Ecto neural progenitor cell (in vitro differentiated cells): ENCODE measurements around the gene CCL28.
"Not testable (repeated sequence)": the region's sequence is repeated elsewhere in the genome, so short reads cannot be mapped to it uniquely, and the experiment has no call there.

ENCODE experiments used
- DNase-seq: peaks from one replicate; pipeline ENCODE4 v3.0.0-alpha.2; 2018; ENCODE audit warnings: low spot score

CCL28 gene, protein sequence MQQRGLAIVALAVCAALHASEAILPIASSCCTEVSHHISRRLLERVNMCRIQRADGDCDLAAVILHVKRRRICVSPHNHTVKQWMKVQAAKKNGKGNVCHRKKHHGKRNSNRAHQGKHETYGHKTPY

DNA sequence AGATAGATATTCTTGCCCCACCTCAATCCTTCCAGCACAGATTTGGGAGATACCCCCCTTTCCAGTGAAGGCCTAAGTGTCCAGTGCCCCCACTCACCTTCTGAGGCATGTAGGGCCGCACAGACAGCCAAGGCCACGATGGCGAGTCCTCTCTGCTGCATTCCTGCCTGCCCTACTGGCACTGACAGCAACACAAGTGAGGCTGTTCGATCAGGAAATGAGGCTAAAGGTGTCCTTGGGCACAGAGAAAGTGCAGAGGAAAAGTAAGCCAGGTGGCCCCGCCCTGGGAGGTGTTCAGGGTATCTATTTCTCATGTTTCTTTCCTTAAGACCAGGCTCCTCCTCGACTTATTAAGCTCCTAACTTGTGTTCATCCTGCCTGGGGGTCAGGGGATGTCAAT lies at the start of gene CCL28:
Gene CCL28 (minus strand): TSS at position 236 of the 400 bp plus-strand sequence. CDS start 75 bp downstream, at position 161.
- DNase-seq = no peak

DNA sequence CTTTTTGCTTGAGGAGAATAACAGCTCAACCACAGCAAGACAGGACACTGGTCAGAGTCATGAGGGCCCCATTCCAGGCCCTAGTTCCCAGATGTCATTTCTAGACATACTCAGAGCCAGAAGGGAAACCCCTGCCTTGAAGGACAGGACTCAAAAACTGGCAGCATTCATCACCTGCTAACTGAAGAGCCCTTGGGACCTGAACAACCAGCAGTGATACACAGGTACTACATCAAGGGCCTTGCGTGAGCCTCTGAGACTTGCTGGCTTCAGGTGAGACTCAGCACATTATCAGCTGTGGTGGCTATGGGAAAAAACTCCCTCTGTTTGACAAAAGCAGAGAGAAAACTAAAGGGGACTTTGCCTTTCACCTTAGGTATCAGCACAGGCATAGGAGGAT lies 48.9 kb upstream of the CCL28 start:
- DNase-seq = no peak

DNA sequence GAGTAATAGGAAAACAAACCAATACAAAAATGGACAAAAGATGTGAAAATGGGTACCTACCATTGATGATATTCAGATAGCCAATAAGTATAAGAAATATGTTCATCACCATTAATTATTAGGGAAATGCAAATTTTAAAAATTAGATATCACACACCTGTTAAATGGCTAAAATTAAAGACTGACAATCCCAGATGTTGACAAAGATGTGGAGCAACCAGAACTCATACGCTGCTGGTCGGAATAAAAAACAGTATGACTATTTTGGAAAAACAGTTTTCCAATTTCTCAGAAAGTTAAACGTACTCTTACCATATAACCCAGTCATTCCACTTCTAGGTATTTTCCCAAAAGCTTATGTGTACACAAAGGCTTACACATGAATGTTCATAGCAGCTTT lies 44.4 kb upstream of the CCL28 start:
- DNase-seq = no peak

DNA sequence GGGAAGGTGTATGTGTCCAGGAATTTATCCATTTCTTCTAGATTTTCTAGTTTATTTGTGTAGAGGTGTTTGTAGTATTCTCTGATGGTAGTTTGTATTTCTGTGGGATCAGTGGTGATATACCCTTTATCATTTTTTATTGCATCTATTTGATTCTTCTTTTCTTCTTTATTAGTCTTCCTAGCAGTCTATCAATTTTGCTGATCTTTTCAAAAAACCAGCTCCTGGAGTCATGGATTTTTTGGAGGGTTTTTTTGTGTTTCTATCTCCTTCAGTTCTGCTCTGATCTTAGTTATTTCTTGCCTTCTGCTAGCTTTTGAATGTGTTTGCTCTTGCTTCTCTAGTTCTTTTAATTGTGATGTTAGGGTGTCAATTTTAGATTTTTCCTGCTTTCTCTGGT lies 29.4 kb upstream of the CCL28 start:
- not testable (repeated sequence) for DNase-seq

DNA sequence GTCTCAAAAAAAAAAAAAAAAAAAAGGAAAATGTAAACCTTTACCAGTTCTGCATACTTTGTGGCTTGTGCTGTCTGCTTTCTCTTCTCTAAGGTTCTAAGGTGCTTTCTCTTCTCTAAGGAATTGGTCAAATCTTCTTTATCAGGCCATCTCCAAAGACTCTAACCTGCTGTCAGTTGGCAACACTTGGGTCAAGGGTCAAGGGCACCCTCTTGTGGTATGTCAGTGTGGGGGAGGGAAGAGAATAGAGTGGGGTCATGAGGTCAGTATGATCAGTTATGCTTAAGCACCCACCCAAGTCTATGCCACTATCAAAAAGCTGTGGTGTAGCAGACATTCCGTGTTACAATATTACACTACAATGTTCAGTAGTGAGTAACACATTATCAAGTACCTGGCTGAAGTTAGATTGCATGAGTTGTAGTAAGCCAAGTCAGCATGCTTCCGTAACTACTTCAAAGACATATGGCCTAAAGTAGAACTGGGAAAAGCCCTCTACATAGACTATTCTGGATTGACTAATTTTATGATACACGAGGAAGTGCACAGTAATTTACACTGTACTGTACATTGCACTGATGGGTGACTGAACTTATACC lies 25.0 kb upstream of the CCL28 start:
- DNase-seq = no peak

DNA sequence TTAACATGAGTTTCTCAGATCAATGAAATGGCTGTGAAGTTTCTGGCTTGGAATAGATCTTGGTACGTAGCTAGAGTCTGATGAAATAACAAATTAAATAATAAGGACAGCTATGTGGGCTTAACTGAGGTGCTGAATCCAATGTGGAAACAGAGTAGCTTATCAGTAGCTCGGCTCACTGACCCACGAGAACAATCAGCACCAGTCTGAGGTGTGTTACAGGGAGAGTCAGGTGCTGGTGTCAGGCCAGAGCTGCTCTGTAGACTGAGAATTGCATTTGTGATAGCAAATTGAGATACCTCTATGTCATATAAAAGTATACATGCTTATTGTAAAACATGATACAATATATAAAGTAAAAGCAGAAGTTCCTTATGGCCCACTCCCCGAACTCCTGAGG lies 21.2 kb upstream of the CCL28 start:
- no peak for DNase-seq

DNA sequence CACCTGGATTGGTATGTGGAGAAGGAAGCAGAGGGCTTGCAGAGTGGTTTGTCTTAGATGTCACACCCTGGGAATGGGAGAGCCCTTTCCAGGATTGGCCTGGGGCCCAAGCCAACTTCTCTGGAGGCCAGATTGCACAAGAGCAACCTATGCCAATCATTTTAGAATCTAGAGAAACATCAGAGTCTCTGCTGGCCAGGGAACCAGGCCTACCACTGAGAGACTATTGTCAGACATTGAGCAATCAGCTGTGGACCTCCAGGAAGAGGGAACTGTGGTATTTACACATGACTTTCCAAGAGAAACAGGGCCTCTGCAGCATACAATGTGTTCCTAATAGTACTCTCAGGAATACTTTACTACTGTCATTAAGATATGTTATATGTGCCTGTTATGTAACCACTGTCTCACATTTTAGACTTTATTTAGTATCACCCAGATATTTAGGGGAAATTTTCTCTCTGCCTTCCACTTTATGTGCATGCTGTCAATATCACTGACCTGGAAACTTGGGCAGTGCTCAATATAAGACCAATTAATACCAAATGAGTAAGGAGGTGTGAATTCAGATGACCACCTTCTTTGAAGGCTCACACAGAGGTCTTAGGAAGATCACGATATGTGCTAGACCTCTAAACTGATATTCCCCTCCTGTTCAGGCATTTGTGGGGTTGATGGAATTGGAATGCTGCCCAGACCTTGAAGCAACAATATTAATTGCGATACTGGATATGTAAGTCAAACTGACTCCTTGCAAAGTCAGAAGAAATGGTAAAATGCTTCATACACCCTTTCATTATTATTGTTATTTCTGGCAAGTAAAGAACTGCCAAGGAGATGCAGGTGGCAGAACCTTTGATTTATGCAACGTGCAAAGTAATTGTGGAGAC lies 20.5 kb upstream of the CCL28 start:
- DNase-seq = no peak

DNA sequence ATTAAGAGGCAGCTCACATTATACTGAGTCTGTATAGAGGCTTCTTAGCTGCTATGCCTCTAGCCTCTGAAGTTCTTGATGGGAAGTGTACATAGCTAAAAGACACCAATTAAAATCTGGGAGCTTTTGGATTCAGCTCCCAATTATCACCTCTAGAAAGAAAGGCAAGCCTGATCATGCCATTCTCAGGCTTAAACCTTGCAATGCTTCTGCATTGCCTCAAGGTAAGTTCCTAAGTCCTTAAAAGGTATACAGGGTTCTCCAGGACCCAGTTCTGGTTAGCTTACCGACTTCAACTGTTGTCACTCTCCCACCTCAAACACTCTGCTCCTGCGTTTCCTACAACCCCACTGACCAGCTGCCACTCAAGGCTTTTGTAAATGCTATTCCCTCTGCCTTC lies 17.5 kb upstream of the CCL28 start:
- no peak for DNase-seq

DNA sequence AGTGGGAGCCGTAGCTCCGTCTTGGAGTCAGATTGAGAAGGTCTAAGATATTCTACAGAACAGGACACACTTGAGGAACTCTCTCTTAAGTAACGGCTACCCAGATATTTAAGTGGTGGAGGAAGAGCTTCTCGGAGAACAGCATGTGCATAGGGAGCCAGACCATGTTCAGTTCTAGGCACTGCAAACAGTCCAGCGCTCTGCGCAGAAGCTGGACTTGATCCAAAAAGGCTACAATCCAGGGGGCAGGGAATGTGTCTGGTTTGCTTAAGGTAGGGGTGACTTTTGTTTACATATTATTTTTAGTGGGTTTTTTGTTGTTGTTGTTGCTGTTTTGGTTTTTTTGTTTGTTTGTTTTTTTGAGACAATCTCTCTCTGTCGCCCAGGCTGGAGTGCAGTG lies 16.8 kb upstream of the CCL28 start:
- no peak for DNase-seq

DNA sequence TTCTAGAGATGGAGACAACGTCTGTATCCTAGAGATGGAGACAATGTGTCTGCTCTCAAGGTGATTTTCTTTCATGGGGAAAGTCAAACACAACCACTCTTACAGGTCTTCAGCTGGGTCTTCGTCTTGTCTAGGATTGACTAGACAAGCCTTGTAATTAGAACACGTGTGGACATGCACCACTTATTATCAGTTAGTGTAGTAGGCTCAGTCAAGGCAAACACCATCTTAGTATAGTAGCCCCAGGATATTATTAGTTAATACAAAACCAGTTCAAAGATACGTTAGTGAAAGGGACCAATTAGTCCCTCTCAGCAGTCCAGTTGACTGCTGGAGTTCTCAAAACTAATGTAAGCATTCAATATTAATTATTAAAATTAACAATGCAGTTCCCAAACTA lies 15.1 kb upstream of the CCL28 start:
- DNase-seq = no peak

DNA sequence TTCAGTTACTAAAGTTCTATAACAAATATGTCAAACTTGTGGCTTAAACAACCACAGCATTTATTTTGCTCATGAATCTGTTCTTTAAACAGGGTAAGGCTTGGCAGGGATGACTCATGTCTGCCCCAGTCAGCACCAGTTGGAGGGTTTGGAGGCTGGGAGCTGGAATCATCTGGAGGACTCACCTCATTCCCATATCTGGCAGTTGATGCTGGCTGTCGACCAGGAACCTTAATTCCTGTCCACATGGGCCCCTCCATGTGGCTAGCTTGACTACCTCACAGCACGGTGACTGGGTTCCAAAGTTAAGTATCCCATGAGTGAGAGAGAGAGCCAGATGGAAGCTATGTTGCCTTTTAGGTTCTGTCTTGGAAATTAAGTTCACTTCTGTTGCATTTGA lies 13.8 kb upstream of the CCL28 start:
- DNase-seq = no peak

DNA sequence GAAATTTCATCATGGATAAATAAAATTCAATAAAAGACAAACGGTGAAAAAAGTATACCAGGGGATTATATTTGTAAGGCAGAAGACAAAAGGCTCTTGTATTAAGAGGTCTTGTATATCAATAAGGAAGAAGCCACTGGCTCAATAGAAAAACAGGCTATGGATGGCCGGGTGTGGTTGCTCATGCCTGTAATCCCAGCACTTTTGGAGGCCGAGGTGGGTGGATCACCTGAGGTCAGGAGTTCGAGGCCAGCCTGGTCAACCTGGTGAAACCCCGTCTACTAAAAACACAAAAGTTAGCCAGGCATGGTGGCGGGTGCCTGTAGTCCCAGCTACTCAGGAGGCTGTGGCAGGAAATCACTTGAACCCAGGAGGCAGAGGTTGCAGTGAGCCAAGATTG lies 10.9 kb upstream of the CCL28 start:
- DNase-seq = not testable (repeated sequence)

DNA sequence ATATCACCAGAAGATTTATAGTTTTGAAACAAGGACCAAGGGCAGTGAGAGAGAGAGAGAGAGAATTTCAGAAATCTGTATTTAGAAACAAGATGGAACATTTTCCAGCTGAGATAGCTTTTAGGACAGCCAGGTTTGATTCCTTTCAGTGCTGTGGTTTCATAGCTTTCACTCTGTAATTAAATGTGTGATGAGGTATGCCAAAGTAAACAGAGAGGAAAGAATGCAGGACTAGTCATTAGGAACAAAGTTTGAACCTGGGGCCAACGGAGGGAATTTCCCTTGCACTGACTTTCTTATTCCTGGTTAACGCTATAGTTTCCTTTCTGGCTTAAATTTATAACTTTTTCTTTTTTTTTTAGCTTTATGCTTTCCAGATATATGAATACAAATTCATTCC lies 10.0 kb upstream of the CCL28 start:
- DNase-seq = no peak

DNA sequence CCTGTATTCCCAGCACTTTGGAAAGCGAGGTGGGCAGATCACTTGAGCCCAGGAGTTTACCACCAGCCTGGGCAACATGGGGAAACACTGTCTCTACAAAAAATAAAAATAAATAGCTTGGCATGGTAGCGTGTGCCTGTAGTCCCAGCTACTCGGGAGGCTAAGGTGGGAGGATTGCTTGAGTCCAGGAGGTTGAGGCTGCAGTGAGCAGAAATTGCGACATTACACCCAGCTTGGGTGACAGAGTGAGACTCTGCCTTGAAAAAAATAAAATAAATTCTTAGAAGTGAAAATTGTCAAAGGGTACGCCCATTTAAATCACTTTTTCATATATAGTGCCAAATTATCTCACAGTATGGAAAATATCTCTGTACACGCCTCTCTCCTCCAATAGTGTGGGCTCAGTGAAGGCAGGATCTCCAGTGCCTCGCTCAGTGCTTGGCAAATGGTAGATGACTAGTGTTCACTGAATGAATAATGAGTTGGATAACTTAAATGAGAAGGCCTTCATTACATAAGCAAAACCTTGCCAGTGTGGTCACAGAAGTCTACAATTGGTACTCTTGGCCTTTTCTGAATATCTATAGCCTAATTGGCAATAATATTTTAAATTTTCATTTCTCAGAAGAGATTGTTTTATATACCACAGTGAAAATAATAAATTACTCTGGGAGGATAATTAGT lies 9.4 kb upstream of the CCL28 start:
- no peak for DNase-seq

DNA sequence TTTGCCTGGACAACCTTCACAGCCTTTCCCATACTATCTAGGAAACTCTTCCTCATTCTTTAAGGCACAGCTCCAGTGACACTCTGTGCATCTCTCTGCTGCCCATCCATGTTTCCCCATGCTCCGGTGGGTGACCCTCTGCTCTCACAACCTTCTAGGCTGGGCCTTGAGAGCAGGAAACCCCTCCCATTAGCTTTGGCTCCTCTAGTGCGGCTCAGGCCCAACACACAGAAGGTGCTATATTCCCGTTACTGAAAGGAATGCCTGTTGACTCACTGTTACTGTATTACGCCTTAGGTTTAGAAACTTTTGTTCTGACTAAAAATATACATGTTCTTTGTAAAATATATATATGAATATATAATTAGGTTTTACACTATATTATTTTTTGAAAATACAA lies 8.1 kb upstream of the CCL28 start:
- no peak for DNase-seq

DNA sequence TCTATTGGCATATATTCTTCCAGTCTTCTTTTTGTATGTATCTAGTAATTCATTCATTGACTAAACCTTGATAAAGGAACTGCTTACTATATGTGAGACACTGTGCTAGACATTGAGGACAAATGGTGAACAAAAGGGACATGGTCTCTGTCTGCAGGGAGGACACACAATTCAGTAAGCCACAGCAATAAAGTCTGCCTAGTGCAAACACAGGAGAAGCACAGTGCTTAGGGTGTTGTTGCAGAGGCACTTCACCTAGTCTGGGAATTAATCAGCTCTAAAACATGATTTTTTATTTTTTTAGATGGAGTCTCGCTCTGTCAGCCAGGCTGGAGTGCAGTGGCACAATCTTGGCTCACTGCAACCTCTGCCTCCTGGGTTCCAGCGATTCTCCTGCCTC lies 6.4 kb upstream of the CCL28 start:
- no peak for DNase-seq

DNA sequence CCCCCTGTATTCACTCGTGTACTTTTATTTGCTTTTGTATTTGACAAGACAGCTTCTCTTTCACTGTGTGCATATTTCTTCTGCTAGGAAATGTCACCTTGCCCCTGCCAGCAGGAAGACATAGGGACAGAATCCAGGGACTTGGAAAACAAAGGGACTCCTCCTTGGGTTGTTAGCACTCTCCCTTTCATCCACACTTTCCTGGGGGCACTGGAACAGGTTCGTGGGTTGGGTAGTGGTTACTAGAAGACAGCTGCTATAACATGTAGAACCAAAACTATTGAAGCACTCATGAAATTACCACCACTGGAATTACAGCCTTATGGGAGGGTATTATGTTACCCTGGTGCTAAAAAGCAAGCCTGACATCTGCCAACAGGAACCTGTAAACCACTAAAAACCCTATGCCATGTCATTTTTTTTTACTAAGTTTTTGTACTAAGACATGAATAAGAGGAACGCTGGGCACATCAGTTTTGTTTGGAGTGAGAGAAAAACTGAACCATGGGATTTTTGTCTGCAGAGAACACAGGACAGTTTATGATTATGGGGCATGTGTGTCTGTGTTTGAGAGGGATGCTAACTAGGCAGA lies 4.7 kb upstream of the CCL28 start:
- no peak for DNase-seq

DNA sequence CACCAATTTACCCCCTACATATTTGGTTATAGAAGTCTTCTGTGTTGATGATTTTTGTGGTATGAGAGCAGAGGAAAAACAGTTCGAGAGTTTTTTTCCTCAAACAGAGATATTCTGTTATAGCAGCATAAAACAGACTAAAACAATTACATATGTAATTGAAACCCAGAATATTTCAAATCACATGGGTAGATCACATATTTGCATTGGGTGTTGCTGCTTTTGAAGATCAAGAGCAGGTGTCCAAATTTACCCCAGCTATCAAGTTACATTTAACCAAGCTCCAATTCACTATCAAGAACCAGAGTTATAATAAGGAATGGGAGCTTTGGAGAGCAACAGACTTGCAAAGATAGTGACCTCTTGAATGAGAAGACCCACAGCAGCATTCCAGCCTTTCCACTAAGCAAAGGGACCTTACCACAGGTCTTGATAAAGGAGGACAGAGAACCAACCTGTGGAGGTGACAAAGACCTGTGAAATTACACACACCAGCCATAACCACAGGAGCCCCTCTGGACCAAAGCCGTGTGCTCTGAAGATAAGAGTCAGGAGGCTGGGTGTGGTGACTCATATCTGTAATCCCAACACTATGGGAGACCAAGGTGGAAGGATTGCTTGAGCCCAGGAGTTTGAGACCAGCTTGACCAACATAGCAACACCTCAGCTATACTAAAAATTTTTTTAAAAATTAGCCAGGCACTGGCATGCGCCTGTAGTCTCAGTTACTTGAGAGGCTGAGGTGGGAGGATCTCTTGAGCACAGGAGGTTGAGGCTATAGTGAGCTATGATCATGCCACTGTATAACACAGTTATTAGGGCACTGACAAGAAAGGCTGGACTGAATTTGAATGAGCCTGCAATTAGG lies 4.0 kb upstream of the CCL28 start:
- DNase-seq = no peak

DNA sequence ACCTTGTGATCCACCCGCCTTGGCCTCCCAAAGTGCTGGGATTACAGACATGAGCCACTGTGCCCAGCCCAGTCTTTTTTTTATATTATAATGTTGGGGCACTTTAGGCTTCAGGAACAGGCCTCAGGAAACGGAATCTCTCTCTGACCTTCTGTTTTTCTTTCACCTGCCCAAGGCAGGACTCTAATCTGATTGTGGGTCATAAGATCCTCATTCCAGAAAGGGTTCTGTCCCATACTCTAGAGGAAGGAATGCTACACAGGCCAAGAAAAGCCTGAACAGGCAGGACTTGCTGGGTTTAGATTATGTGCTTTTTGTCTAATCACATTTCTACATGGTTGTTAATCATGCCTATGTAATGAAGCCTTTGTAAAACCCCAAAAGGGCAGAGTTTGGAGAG lies 1.8 kb upstream of the CCL28 start:
- no peak for DNase-seq

DNA sequence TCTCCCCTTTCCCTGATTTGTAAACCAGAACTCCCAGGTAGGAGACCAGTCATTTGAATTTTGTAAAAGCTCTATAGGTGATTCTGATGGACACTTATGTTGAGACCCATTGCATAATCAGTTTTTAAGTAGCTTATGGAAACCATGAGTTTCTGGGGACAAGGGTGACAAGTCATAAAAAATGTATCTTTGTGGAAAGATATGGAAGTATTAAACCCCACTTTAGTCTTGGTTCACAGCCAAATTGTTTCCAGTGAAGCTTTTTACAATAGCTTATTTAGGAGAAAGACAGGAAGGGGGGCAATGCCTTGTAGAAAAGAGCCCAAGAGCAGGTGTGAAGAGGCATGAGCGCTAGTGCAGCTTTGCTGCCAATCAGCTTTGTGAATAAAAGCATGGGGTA lies 453 bp upstream of the CCL28 start:
- DNase-seq = no peak

DNA sequence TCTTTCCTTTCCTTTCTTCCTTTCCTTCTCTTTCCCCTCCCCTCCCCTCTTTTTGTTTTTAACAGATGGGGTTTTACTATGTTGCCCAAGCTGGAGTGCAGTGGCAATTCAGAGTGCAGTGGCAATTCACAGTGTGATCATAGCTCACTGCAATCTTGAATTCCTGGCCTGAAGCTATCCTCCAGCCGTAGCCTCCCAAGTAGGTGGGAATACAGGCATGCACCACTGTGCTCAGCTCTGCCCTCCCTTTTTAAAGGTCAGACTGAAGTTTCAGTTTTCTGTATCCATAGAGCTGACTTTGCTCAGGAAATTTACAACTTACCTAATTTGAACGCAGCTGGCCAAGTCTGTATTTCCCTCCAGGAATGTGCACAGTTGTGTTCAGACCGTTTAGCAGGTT lies 696 bp downstream of the CCL28 start:
- DNase-seq = no peak

DNA sequence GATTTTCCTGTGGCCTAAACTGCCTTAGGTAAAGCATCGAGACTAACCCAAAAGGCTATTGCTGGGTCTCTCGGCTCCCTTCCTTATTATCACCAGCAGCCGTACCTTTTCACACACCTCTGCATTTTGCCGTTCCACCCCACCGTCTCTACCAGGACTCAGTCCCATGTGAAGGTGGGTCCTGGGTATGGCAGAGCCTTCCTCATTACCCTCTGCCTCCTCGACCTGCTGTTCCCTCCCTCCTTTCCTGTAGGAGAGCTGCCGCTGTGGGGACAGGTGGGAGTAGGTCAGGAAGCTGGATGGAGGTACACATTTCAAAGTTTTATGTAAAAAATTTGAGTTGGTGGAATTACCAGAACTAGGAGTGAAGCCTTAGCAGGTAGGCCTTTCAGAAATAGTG lies 1.8 kb downstream of the CCL28 start:
- no peak for DNase-seq
